HG02840 (cell line): ENCODE results near the gene TTF2.

Experiments
- ATAC-seq: cut with Tn5 transposase; IDR thresholded peaks from one replicate; pipeline ENCODE4 v1.9.1; 2021; ENCODE audit warnings: mild to moderate bottlenecking, moderate library complexity, moderate number of reproducible peaks; ENCODE audit not compliant: unreplicated experiment, low FRiP score

Gene TTF2

GRCh38 chr1:117044217-117044616 lies 15.9 kb upstream of the TTF2 start:
- no peak for ATAC-seq

- ATAC-seq: no peak
These were observed 14.5 kb upstream of the TTF2 start for GRCh38 chr1:117045644-117046043.

GRCh38 chr1:117046781-117047180 lies 13.3 kb upstream of the TTF2 start:
- no peak for ATAC-seq

DNA sequence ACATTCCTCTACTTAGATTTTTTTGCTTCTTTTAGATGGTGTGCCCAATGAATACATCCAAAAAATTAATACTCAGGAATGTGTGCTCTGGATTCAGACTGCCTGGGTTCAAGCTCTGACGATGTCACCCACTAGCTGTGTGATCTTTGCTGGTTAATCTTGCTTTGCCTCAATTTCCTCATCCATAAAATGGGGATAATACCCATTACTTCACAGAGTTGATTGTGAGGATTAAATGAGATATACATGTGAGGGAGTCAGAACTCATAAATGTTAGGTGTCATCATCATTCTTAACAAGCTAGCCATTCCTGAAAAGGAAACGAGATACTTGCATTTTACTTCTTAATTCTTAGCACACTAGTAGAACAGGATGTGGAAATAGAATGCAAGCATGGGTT lies 12.9 kb upstream of the TTF2 start:
- no peak for ATAC-seq

DNA sequence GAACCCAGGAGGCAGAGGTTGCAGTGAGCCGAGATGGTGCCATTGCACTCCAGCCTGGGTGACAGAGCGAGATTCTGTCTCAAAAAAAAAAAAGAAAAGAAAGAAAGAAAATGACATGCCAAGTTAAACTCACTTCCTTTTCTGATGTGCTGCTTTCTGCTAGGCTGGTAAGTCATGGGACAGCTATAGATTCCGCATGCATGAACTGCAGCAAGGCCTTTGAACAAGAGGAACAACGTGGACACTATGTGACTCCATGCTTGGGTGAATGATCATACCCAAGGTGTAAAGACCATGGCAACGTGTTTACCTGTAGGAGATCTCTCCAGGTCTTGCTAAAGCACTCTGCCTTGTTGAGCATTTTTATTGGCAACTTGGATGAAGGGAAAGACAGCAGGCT lies 10.3 kb upstream of the TTF2 start:
- ATAC-seq: no peak

DNA sequence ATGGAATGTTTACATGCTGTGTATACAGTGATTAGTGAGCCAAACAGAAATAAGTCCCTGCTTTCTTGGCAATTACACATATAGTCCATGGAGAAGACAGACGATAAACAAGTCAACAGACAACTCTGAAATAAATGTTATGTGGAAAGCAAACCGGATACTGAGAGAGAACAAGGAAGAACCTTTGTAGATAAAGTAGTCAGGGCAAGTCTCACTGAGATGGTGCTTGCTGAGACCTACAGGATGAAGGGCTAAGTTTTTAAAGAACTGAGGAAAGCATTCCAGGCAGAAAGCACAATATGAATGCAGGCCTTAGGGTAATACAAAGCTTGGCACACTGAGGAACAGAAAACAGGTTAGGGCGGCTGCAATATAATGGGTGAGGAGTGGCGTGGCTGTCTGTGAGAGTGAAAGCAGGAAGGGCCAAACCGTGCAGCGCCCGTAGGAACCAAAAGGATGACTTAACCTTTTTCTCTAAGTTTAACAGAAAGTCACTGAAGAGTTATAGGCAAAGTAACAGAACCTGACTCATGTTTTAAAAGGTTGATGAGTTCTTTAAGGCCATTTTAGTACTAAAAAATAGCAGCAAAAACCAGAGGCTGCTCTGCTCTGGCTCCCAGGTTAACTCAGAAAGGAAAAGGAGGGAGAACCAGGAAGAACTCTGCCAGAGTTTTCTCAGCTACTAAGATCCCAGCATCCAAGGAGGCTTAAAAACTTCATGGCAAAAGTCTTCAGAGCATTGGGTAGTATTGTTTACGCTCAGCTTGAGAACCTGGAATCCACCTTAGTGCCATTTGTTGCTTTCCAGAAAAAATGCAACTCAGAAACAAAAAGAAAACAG lies 8.7 kb upstream of the TTF2 start:
- no peak for ATAC-seq

DNA sequence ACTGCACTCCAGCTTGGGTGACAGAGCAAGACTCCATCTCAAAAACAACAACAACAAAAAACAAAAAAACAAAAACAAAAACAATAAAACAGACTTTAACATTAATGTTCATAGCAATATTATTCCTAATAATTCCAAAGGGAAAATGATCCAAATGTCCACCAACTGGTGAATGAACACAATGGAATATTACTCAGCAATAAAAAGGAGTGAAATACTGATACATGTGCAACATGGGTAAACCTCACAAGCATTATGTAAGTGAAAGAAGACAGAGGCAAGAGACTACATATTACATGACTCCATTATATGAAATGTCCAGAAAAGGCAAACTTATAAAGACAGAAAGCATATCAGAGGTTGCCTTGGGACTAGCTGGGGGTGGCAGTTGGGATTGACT lies 6.1 kb upstream of the TTF2 start:
- no peak for ATAC-seq

DNA sequence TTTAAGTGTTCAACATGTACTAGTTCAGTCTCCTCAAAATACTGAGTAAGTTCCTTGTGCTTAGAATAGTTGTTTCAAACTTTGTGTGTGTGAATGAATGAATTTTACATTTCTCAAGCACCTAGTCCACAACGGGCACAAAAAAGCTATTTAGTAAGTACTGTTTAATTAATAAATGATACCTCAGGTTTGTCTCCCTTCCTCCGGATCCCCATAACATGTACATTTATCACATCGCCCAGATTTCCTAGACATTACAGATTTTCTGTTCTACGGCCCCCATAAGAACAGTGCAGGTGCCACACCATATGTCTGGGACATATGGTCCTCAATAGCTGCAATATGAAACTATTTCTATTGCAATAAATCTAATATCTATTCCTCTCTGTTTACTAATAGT lies 1.3 kb upstream of the TTF2 start:
- ATAC-seq: no peak

- peak; percentile 33 for ATAC-seq
These were observed 820 bp upstream of the TTF2 start for GRCh38 chr1:117059334-117059677.

DNA sequence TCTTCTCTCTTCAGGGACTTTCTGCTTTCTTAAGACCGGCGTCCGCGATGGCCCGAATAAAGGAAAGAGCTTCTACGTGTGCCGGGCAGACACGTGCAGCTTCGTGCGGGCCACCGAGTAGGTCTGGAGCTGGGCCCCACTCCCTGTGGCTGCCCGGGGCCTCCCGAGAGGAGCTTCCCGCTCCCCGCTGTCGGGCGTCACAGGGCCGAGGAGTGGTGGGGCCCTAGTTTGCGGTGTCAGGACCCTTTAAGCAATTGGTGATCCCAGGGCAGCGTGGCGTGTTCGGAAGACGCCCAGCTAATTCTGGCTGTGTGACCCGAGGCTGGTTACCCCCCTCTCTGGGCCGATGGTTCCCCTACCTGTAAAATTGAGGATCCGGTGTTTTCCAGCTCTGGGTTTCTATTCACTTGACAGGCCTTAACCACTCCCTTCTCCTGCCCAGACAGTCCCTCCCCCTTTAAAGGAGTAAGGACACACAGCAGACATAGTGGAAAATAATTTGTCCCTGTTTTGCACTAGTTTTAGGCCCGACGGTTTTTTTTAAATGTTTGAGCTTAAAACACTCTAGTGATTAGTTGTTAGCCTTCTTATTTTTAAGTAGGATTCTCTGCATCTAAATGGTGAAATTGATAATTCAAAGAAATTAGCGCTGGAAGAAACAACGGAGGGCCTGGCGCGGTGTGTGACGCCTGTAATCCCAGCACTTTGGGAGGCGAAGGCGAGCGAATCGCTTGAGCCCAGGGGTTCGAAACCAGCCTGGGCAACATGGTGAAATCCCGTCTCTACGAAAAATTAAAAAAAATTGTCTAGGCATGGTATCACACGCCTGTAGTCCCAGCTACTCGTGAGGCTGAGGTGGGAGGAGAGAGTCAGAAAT lies 553 bp downstream of the TTF2 start:
- ATAC-seq: no peak

- ATAC-seq: no peak
These were observed 1.9 kb downstream of the TTF2 start for GRCh38 chr1:117061986-117062415.

DNA sequence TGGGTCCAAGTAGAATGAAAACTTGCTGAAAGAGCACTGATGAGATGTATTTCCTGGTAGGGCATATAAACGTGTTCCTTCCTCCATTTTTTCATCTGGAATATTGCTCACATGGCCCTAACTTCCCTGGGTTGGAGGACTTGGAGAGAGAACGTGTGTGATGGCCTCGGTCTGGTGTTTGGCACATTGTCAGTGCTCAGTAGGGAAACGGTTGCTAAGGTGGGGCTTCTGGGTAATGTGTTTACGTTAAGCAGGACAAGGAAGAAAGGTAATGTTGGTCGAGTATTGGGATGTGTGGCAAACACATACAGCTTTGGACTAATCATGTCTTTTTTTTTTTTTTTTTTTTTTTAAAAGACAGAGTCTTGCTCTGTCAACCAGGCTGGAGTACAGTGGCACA lies 6.2 kb downstream of the TTF2 start:
- ATAC-seq: no peak

DNA sequence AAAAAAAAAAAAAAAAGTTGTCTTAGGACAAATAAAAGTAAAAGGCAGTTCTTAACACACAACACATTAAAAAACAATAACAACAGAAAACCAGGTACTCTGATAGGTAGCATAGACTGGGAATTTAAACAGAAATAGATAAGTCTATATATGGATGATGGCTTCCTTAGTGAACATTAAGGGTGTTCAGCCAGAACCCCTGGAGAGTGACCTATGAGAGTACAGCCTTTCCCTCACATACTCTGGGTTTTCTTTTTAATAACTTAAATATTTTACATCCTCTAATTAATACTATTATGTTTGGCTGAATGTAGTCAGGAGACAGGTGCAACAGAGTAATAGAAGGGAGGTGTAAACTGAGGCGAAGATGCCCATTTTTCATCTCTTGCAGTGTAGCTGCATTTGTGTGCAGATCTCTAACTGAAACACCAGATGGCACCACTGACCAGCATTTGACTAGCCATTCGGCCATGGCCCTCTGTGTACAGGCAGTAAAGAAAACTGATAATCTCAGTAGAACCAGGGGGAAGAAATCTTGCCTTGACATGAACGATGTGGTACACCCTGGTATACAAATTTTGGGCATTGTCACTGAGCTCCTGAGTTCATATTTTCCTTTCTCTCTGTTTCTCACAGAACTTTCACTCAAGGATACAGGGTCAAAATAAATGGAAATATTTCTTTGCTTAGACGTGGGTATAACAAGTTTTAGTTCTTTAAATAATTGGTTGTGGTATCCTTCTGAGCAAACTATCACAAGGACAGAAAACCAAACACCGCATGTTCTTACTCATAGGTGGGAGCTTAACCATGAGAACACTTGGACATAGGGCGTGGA lies 7.6 kb downstream of the TTF2 start:
- no peak for ATAC-seq

DNA sequence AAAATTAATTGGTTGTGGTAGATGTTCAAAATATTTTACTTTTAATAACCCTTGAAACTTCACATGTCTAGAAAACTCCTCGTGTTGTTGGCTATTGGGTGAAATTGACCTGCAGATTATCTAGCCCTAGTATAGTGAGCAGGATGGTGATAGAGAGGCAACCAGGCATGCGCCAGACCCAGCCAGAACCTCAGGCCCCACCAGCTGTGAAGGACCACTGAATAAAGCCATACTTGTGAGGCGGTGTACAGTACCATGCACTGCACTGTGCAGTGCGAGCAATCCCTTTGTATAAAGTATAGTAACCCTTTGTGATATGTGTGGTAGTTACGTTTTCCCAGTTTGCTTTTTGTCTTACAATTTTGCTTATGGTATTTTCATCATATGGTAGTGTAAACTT lies 8.5 kb downstream of the TTF2 start:
- ATAC-seq: no peak

- no peak for ATAC-seq
These were observed 9.2 kb downstream of the TTF2 start for GRCh38 chr1:117069220-117069844.

DNA sequence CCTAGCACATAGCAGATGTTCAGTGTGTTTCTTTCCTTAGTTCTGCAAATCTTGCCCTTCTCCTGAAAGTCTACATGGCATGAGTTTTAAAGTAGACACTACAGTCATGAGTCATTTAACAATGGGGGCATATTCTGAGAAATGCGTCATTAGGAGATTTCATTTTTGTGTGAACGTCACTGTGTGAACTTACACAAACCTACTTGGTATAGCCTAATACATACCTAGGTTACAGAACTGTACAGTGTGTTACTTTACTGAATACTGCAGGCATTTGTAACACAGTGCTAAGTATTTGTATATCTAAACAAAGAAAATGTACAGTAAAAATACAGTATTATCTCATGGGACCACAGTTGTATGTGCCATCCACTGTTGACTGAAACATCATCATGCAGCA lies 10.0 kb downstream of the TTF2 start:
- ATAC-seq: no peak

GRCh38 chr1:117076648-117077047 lies 16.5 kb downstream of the TTF2 start:
- ATAC-seq: no peak

GRCh38 chr1:117077267-117077666 lies 17.1 kb downstream of the TTF2 start:
- ATAC-seq: no peak

GRCh38 chr1:117079737-117080136 lies 19.6 kb downstream of the TTF2 start:
- ATAC-seq: no peak

DNA sequence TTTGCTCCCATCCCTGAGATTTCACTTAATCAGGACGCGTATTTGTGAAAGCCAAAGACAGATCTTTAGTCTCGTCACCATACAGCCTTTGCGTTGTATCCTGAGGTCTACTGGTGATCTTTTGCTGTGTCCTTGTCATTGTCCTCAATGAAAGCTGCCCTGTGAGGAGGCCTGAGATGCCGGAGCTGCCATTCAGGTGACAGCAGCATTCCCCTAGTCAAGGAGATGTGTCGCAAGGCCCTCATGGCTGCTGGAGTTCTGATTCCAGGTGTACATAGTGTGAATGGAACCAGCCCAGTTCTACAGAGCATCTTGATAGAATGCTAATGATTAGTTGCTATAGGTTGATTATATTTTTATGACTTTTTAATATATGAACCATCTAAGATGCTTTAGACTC lies 24.1 kb downstream of the TTF2 start:
- no peak for ATAC-seq
